Inflammatory macrophage treated with lipopolysaccharide for 1 hour (primary cell): ENCODE data around the gene RIOK1.
A peak's percentile ranks its signal among the peaks of the same experiment; 100 is the strongest.

Experiments
- DNase-seq, 2 donors: peaks; one replicate each; pipeline ENCODE4 v3.0.0-alpha.2; 2020 to 2022

RIOK1 gene

GRCh38 chr6:7410851-7411250 lies 21.2 kb downstream of the RIOK1 start:
- no peak for DNase-seq

DNA sequence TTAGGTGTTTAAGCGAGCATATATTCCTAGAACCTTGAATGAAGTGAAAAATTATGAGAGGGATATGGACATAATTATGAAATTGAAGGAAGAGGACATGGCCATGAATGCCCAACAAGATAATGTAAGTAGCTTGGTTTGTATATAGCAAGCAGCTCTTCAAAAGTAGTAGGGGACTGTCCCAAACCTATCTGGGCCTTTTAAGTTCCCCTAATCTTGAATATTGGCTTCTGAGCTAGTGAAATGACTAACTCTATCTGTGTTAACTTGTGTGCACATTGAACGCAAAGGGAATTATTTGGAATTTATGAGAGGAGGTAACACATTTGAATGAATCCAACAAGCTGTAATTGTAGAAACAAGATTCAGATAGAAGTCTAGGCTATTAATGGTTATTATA lies 21.7 kb downstream of the RIOK1 start:
- no peak for DNase-seq

- no peak for DNase-seq
Measured at GRCh38 chr6:7413151-7413823, 23.7 kb downstream of the RIOK1 start.

GRCh38 chr6:7414811-7415210 lies 25.2 kb downstream of the RIOK1 start:
- no peak for DNase-seq

DNA sequence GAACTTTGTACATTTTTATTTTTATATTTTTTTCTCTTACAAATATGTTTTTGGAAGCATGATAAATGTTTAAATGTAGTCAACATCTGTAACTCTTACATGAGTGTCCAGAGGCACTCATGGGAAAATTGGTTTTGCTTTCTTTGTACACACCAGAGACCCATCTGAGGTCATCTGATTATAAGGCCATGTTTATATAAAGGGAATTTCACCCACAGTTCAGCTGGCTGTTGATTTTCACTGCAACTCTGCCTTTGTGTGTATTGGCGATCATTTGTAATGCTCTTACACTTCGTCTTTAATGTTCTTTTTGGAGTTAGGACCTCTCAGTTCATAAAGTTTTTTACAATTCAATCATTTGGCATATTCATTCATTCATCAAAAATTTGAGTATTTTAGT lies 28.1 kb downstream of the RIOK1 start:
- no peak for DNase-seq

DNA sequence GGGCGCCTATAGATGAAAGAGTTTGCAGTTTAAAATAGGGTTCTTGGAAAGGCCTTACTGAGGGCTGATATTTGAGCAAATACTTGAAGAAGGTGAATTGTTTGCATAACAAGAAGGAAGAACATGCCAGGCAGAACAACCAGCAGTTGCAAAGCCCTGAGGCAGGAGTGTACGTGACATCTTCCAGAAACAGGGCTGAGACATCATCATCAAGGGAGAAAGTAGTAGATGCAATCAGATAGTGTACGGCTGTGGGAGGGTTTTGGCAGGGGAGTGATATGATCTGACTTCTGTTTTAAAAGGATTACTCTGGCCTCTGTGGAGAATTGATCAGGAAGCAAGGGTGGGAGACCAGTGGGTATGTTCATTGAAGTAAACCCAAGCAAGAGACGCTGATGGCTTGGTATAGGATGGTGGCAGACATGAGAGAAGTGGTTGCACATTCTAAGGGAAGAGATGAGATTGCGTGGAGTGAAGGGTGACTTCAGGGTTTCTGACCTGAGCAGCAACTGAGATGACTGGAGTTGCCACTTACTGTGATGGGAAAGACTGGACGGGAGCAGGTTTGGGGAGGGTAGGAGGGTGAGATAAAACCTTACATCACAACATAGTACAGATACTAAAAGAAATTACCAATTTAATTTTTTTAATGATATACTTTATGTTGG lies 28.8 kb downstream of the RIOK1 start:
- DNase-seq, result no peak

DNA sequence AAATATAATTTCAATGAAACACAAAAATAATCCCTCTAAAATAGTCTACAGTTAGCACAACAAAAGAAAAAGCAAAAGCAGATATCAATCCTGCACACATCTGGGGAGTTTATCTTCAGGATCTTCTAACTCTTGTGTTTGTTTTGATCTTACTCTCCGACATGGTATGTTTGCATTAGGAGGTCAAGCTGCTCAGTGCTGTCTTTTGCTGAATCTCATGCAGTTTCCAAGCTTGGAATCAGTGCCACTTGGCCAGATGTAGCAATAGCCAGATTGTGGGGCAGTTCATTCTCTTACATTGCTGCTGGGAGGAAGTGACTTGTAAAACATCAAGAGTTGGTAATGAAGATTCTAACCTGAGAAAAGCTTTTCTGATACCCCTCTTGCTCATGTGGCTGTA lies 29.5 kb downstream of the RIOK1 start:
- no peak for DNase-seq

DNA sequence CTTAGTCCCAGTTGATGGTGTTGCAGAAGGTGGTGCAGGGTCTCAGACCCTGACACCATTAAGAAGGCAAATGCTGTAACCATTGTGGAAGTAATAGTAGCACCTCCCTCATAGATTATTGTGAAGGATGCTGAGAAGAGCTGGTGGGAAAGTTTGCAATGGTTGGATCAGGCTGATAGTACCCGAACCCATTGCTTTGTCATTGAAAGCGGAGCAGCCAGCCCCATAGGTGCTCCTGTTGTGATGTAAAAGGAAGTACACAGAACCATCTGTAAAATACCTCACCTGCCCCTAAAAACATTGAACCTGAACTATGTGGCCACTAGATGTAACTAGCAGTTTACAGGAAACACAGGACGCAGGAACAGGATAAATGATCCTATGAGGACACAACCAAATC lies 31.5 kb downstream of the RIOK1 start:
- no peak for DNase-seq

GRCh38 chr6:7424058-7424457 lies 34.5 kb downstream of the RIOK1 start:
- no peak for DNase-seq

DNA sequence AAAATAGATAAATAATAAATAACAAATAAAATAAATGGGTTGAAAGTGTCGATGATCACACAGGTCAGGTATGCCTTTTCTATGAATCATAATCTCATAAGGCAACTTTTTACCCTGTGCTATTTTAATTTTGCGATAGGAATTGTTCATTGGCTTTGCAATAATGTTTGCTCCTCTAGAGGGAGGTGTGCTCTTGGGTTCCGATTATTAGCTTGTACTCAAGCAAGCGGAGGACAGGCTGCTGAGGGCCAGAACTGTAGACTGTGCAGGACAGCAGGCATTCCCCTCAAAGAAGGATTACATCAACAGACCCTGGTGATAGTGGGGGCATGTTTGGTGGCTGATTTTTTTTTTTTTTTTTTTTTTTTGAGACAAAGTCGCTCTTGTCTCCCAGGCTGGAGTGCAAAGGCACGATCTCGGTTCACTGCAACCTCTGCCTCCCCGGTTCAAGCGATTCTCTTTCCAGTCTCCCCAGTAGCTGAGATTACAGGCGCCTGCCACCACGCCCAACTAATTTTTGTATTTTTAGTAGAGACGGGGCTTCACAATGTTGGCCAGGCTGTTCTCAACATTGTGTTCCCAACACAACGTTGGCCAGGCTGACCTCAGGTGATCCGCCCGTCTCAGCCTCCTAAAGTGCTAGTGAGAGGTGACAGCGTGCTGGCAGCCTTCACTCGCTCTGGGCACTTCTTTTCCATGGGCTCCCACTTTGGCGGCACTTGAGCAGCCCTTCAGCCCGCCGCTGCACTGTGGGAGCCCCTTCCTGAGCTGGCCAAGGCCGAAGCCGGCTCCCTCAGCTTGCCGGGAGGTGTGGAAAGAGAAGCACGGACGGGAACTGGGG lies 35.6 kb downstream of the RIOK1 start:
- DNase-seq, result peak; percentile 40 to 63

- no peak for DNase-seq
Measured at GRCh38 chr6:7425808-7426190, 36.2 kb downstream of the RIOK1 start.

DNA sequence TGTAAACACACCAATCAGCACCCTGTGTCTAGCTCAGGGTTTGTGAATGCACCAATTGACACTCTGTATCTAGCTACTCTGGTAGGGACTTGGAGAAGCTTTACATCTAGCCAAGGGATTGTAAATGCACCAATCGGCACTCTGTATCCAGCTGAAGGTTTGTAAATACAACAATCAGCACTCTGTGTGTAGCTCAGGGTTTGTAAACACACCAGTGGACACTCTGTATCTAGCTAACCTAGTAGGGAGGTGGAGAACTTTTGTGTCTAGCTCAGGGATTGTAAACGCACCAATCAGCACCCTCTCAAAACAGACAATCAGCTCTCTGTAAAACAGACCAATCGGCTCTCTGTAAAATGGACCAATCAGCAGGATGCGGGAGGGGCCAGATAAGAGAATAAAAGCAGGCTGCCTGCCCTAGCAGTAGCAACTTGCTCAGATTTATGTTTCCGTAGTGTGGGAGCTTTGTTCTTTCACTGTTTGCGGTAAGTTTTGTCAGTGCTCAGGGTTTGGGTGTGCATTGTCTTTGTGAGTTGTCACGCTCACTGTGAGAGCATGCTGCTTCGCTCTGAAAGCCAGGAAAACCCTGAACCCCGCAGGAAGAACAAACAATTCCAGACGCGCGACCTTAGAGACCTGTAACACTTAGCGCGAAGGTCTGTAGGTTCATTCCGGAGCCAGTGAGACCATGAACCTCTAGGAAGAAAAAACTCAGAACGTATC lies 37.0 kb downstream of the RIOK1 start:
- DNase-seq, result no peak

GRCh38 chr6:7431313-7431673 lies 41.7 kb downstream of the RIOK1 start:
- peak; percentile 51 to 75 for DNase-seq

DNA sequence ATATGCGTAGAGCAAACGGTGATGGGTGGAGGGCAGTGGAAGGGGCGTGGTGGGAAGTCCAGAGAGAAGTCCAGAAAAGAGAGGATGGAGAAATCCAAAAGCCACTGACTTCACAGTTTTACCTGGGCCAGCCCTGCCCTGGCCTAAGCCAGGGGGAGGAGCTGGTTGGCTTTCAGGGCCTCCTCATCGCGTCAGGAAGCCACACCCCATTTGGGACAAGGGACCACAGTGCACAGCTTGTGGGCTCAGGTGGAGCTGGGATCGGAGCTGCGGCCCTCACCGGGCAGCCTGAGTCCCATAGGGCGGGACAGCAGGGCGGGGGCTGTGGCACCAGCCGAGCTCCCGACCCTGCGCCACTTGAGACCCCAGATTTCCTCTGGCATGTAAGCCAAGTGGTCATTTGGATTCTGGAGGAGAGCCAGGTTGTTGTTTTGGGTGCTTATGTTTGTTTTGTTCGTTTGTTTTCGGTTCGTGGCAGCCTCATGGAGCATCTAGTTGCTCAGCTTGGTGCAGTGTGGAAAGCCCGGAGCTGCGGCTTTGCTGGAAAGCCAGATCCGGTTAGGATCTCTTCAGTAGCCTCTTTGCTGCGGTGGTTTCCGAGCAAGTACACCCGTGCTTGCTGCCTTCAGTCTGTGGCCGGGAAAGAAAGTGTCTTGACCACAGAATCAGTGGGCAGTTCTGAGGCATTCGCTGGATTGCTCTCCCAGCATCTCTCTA lies 42.2 kb downstream of the RIOK1 start:
- DNase-seq, result peak in 1 of 2 donors; percentile 18

- DNase-seq, result no peak
Measured at GRCh38 chr6:7432391-7433120, 42.9 kb downstream of the RIOK1 start.

DNA sequence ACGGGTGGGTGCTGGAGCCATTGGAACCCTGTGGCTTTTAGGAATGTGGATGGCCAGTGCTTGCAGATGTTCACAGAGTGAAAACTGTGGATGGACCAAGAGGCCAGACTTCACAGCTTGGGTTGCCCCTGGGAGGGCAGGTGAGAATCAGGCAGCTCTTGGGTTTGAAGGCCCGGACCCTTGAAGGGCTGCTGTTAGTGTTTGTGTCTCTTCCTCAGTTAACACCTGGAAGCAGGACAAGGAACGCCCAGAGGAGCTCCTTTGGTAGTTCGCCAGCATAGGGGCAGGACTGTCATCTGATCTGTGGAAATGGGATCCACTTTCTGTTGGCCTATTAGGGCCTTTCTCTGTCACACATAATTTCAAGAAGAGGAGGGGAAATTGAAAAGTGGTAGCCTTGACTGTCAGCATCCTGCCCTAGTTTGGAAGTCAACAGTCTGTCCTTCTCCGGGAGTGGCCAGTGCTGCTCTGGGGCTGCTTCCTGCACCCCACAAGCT lies 43.6 kb downstream of the RIOK1 start:
- no peak for DNase-seq

- no peak for DNase-seq
Measured at GRCh38 chr6:7434672-7435071, 45.1 kb downstream of the RIOK1 start.

GRCh38 chr6:7438011-7438410 lies 48.4 kb downstream of the RIOK1 start:
- DNase-seq, result peak; percentile 35 to 74

DNA sequence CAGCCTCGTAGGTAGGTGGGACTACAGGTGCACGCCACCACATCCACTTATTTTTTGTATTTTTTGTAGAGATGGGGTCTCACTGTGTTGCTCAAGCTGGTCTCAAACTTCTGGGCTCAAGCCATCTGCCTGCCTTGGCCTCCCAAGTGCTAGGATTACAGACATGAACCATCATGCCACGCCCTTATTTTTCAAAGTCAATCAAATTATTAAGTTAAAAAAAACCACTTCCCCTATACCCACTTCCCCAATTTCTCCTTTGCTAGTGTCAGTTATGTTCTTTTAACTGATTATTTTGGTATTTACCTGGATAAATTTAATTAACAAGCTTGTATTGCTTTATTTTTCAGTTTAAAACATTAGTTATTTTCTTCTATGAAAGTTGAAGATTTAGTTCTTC lies 49.6 kb downstream of the RIOK1 start:
- peak; percentile 62 to 67 for DNase-seq

DNA sequence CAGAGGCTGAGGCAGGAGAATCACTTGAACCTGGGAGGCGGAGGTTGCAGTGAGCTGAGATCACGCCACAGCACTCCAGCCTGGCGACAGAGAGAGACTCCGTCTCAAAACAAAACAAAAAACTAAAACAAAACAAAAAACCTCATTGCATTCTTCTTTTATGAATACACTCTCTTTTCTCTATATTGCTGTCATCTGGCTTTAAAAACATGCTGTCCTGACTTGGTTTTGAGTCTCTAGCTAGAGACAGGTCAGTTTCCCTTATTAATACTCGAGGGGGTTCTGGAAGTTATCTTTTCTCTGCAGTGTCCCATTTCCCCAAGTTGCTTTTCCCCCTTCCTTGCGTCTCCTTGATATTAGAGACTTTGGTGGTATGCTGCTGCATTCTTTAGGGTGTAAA lies 50.9 kb downstream of the RIOK1 start:
- DNase-seq, result no peak

DNA sequence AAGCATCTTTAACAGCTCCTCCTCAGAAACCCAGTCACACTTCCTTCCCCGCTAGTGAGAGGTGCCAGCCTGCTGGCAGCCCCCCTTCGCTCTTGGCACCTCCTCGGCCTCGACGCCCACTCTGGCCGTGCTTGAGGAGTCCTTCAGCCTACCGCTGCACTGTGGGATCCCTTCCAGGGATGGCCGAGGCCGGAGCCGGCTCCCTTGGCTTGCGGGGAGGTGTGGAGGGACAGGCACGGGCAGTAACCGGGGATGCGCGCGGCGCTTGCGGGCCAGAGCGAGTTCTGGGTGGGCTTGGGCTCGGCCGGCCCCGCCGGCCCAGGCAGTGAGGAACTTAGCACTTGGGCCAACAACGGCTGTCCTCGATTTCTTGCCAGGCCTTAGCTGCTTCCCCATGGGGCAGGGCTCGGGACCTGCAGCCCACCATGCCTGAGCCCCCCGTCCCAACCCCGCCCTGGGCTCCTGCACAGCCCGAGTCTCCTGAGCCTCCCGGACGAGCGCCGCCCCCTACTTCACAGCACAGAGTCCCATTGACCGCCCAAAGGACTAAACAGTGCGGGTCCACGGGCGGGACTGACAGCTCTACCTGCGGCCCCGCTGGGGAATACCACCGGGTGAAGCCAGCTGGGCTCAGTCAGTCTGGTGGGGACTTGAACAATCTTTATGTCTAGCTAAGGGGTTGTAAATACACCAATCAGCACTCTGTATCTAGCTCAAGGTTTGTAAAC lies 51.6 kb downstream of the RIOK1 start:
- DNase-seq, result no peak
